Brain pericyte (primary cell): ENCODE results near the gene LIF.

ENCODE experiments used
- DNase-seq: peaks from one replicate; pipeline ENCODE4 v3.0.0-alpha.2; 2012; ENCODE audit warnings: low read depth, low spot score

Gene LIF

GRCh38 chr22:30265131-30265720, 18.7 kb upstream of the LIF start:
- DNase-seq = no peak

GRCh38 chr22:30263883-30264282, 17.3 kb upstream of the LIF start:
- no peak for DNase-seq

GRCh38 chr22:30262917-30263741, 16.6 kb upstream of the LIF start:
- no peak for DNase-seq

- no peak for DNase-seq
Measured at GRCh38 chr22:30262112-30262511, 15.6 kb upstream of the LIF start.

- DNase-seq = no peak
Measured at GRCh38 chr22:30261134-30261533, 14.6 kb upstream of the LIF start.

- no peak for DNase-seq
Measured at GRCh38 chr22:30260682-30261081, 14.1 kb upstream of the LIF start.

- no peak for DNase-seq
Measured at GRCh38 chr22:30260276-30260675, 13.7 kb upstream of the LIF start.

GRCh38 chr22:30254314-30254713, 7.8 kb upstream of the LIF start:
- no peak for DNase-seq

- DNase-seq = no peak
Measured at GRCh38 chr22:30253205-30253852, 6.8 kb upstream of the LIF start.

- DNase-seq = no peak
Measured at GRCh38 chr22:30252411-30253204, 6.0 kb upstream of the LIF start.

- no peak for DNase-seq
Measured at GRCh38 chr22:30251711-30252110, 5.2 kb upstream of the LIF start.

- DNase-seq = no peak
Measured at GRCh38 chr22:30250661-30251267, 4.2 kb upstream of the LIF start.

- DNase-seq = no peak
Measured at GRCh38 chr22:30250039-30250565, 3.5 kb upstream of the LIF start.

GRCh38 chr22:30249049-30250038, 2.8 kb upstream of the LIF start:
- no peak for DNase-seq

GRCh38 chr22:30248484-30248883, 1.9 kb upstream of the LIF start:
- no peak for DNase-seq

- no peak for DNase-seq
Measured at GRCh38 chr22:30247974-30248373, 1.4 kb upstream of the LIF start.

GRCh38 chr22:30247561-30247960, 1.0 kb upstream of the LIF start:
- no peak for DNase-seq

GRCh38 chr22:30246814-30247376, 336 bp upstream of the LIF start:
- DNase-seq = no peak

GRCh38 chr22:30245181-30245984, 1.2 kb downstream of the LIF start:
- DNase-seq = no peak
